ENCODE results near the gene WDR18. TPM values are rescaled to one million over a fixed set of nuclear protein-coding genes. Genes with fewer than 3 reads are reported as not detected.

Gene WDR18
- total and polyA plus RNA-seq, 2 of the 4 experiments (the other 2 are of a cell fraction): 37.1 to 56.9 TPM

DNA sequence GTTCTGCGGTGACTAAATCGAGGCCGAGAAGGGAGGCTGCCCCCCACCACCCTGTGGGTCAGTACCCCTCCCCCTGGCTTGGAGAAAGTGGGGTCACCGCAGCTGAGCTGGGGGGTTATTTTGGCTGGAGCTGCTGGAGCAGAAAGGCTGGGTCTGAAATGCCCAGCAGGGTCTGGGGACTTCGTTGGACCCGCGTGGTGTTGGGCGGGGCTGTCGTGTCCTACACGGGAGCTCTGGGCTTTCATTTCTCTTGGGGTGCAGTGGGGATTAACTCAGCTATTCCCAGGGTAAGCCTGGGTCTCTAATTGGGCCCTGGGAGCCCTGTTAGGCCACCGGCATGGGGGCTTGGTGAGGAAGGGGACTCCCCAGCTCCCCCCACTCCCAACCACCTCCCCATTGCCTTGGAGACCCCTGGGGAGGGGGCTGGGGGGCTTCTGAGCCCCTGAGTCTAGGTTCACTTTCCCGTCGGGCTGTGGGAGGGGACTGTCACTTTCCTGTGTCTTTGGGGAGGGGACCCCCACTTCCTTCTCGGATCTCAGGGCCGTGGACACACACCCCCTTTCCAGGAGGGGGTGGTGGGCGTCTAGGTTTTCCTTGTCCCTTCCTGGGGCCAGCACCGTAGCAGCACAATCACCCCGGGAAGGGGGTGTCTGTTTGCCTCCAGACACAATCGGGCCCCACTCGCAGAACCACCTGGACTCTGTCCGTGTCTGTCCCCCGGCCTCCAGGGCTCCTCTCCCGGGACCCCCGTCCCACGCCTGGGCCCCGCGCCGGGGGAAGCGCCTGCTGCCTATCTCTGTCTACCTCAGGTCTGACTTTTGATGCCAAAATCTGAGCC is 10.2 kb upstream of the WDR18 start:
- Histone ChIP-seq H3K9me3 (ENCODE audit: control insufficient read depth, insufficient read depth, low read length) (peaks cover 5% of the 10 kb centered on the region), H4K8ac (ENCODE audit: low read depth in 2 of 2, low read length in 2 of 2) (no peak overlapping the region), H3K56ac (ENCODE audit: extremely low read depth, insufficient read depth, low read length) (no peak overlapping the region), H2AFZ (replicated peaks; ENCODE audit: low read length, poor library complexity) (no peak overlapping the region), H4K5ac (ENCODE audit: low read depth, low read length) (no peak overlapping the region), H2BK20ac (ENCODE audit: low read depth, low read length) (no peak overlapping the region), H3K27ac (ENCODE audit: insufficient read depth, low read length) (no peak overlapping the region), H3K23ac (ENCODE audit: low read depth, low read length) (no peak overlapping the region), H3K18ac (ENCODE audit: low read depth, low read length) (no peak overlapping the region), H3K36me3 (ENCODE audit: control insufficient read depth, insufficient read depth, low read length) (peaks cover 39% of the 10 kb centered on the region), H3K4me2 (ENCODE audit: low read depth, low read length) (no peak overlapping the region), H3K4me1 (ENCODE audit: control insufficient read depth, insufficient read depth, low read length) (no peaks in the 10 kb centered on the region), H2AK9ac (replicated peaks; ENCODE audit: low read depth, low read length, poor library complexity) (no peak overlapping the region), H2BK5ac (ENCODE audit: low read depth, low read length, poor library complexity, severe bottlenecking) (no peak overlapping the region), H2AK5ac (ENCODE audit: low read depth, low read length) (no peak overlapping the region; the same call in 1 of the 2 replicates), H3K4ac (ENCODE audit: low read depth, low read length) (no peak overlapping the region), H3K27me3 (ENCODE audit: control insufficient read depth, insufficient read depth, low read length) (no peaks in the 10 kb centered on the region), H3K9me1 (ENCODE audit: insufficient read depth, low read length) (no peaks in the 10 kb centered on the region), H3K79me1 (ENCODE audit: low read depth in 1 of 2, low read length in 2 of 2) (peaks cover 9 to 19% of the 10 kb centered on the region in 2 experiments), H3K14ac (replicated peaks; ENCODE audit: low read depth, low read length) (no peak overlapping the region), H4K20me1 (ENCODE audit: insufficient read depth, low read length) (no peaks in the 10 kb centered on the region; the same call in 1 of the 2 replicates), H2BK15ac (ENCODE audit: low read depth, low read length) (no peak overlapping the region), H3K9ac (ENCODE audit: low read depth, low read length) (no peak overlapping the region), H4K91ac (ENCODE audit: insufficient read depth, low read depth, low read length) (no peak overlapping the region), H3K4me3 (ENCODE audit: insufficient read depth, low read depth, low read length) (no peak overlapping the region), H2BK120ac (ENCODE audit: low read depth, low read length) (no peak overlapping the region)
- intact Hi-C loops (cut with micrococcal nuclease) (no loop called here), in situ Hi-C loops (cut with MboI; ENCODE audit: low sequenced_read_pairs) (no loop called here), dilution Hi-C loops (cut with HindIII; ENCODE audit: low sequenced_read_pairs, unreplicated experiment) (no loop called here)
- CTCF ChIA-PET: no interaction called here
- no TSS peak for BruUV-seq (replicated peaks)
- TF ChIP-seq FOS (IDR thresholded peaks at IDR 0.05; ENCODE audit: low read depth, low read length) (no peak), NFE2L2 (IDR thresholded peaks at IDR 0.05; ENCODE audit: low read depth, low read length) (no peak), RAD21 (IDR thresholded peaks at IDR 0.05; ENCODE audit: low read length) (no peak)
- 63% methylated on average over 9 of the region's 29 CpGs; no CpG with 5 or more reads in 1 of the 2 experiments for WGBS, 2 experiments (ENCODE audit: extremely low coverage in 2 of 2, insufficient read length in 1 of 2)
- POLR2A ChIA-PET (ENCODE audit: unreplicated experiment): no interaction called here
- DNase-seq (no peak), ATAC-seq (ENCODE audit: low read depth) (no peak)
